GM19455 (cell line): ENCODE data around the gene MSI1.

Experiments
- ATAC-seq: cut with Tn5 transposase; IDR thresholded peaks from one replicate; pipeline ENCODE4 v1.9.1; 2021; ENCODE audit not compliant: unreplicated experiment

The MSI1 gene

GRCh38 chr12:120377611-120378010, 8.6 kb upstream of the MSI1 start:
- ATAC-seq = no peak

DNA sequence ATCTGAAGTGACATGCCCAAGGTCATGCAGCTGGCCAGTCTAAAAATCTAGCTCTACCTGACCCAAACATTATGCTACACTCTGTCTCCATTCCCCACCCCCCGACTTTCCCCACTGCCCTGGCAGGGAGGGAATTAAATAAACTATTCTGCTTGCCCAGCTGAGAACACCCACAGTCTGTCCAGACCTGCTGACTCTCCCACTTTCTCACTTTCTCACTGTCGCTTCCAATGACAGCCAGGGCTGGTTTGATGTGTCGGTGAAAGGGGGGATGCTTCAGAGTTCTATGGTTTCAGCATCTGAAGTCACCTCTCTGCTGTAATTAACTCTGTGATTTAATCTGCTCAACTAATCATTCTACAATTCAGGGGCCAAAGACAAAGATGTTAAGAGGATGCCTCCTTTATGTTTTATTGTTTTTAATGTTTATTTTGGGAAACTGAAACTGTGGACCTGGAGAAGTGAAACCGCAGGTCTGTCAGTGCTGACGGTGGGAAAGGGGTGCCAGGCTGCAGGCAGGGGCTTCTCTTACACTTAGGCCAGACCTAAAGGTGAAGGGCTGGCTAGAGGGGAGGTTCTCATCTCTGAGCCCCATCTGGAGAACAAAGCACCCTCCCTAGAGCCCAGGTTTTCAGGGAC, 8.1 kb upstream of the MSI1 start:
- ATAC-seq = no peak

DNA sequence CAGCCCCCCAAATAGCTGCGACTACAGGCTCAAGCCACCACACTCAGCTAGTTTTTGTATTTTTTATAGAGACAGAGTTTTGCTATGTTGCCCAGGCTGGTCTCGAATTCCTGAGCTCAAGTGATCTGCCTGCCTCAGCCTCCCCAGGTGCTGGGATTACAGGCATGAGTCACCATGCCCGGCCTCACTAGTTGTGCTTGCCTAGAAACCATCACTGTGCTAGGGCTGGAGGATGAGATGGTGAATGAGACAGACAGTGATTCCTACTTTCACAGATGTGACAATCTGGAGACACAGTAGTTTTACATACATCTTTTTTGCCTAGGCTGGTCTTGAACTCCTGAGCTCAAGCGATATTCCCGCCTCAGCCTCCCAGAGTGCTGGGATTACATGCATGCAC, 7.5 kb upstream of the MSI1 start:
- ATAC-seq = no peak

DNA sequence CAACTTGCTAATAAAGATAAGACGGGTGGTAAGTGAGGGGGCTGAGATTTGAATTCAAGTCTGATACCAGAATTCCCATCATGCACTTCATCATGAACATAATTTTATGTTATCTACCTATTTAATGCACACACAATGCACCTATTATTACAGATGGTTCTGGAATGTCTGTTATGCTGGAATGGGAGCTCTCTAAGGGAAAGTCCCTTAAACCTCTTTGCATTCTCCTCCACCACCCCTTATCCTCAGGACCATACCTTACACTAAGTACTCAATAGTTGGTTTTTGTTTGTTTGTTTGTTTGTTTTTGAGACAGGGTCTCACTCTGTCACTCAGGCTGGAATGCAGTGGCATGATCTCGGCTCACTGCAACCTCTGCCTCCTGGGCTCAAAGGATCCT, 7.0 kb upstream of the MSI1 start:
- ATAC-seq = no peak

- no peak for ATAC-seq
Observed at GRCh38 chr12:120373683-120374082, 4.7 kb upstream of the MSI1 start.

DNA sequence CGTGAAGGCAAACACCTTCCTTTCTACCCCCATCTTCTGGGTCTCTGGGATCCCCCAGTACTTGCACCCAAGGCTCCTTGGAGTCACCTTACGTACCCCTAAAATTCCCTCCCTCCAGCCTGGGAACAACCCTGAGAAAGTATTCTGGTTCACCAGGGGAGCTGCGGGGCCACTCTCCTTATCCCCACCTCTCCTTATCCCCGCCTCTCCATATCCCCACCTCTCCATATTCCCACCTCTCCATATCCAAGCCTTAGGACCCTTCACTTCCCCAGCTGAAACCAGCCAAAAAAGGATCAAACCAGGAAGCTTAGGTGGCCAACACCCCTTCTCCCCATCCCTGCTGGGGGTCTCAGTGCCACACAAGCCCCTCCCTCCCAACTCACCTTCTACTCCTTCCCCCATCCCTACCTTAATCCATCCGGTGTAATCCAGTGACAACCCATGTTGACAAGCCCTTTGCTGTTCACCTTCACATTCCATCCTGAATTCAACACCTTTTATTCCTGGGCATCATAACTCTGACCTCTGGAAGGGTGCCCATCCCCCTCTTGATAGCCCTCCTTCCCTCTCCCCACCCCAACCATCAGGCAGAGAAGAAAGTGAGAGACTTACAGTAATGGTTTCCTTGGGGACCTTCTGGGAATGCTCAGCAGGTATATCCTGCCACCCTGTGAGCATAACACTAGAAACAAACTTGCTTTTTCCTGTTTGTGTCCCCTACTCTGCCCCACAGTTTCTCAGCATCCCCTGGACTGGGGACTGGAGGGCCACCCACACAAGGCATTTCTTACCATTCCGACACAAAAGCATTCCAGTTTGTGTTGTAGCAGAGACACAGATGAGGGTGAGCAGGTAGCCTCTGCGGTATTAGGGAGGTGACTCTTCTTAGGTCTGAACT, 1.6 kb upstream of the MSI1 start:
- ATAC-seq = no peak

- no peak for ATAC-seq
Observed at GRCh38 chr12:120369603-120370342, 809 bp upstream of the MSI1 start.

DNA sequence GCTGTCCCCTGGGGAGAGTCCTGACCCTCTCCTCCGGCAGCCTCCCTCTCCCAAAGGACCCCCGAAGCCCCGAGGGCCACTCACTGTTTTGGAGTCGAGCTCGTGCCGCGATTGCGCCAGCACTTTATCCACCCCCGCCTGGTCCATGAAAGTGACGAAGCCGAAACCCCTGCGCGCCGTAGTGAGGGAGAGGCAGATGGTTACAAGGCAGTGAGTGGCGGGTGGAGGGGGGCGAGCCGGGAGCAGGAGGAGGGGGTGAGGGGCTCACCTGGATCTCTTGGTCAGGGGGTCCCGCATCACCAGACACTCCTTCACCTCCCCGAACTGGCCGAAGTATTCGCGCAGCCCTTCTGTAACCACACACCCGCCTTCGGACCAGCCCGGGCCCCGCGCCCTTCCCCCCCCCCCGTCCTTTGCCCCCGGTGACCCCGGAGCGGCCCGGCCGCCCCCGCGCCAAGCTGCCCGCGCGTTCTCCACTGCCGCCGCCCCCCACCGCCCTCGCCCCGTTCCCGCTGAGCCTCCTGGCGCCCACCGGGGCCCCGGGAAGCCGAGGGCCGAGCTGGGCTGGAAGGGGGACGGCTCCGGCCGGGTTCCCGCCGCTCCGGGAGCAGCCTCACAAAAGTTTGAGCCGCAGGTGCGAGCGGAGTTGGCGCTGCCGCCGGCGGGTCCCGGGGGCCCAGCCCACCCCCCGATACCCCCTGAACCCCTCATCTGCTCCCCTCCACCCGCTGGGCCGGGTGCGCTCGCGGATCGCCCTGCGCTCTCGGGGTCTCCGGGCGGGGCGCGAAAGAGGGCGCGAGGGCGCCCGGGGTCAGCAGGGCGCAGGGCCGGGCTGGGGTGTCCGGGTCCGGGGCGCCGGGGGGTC, 808 bp downstream of the MSI1 start:
- no peak for ATAC-seq

GRCh38 chr12:120367233-120367923, 1.6 kb downstream of the MSI1 start:
- ATAC-seq = no peak

- no peak for ATAC-seq
Observed at GRCh38 chr12:120366845-120367232, 2.1 kb downstream of the MSI1 start.

DNA sequence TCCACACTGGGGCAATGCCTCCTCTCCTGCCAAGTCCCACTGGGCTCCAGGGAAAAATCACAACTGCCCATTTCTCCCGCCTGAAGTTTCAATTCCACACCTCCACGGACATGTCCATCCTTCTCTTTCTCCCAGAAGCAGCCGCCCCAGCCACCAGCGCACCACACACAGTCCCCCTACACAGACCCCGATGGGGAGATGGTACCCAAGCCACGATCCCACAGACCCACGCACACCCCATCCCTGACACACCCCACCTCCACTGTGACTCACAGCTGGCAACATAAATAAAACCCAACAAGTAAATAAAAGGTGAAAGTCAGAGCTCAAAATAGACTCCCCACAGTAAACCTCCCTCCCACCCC, 2.6 kb downstream of the MSI1 start:
- ATAC-seq = no peak

- no peak for ATAC-seq
Observed at GRCh38 chr12:120365675-120366340, 3.2 kb downstream of the MSI1 start.

DNA sequence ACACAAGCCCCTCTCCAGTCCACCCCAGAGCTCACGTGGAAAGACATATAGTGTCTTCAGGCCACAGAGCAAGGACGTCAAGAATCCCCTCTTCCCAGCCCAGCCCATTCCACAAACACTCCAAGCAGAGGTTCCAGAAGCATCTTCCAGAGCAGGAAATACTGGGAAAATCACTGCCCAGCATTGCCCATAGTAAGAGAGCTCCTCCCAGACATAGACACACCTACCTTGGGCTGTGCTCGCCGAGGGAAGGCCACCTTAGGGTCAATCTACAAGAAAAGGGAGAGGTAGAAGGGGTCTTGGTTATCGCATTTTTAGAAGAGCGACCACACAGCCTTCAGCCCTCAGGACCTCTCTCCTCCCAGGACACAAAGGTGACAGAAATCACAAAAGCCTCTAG, 4.5 kb downstream of the MSI1 start:
- no peak for ATAC-seq

DNA sequence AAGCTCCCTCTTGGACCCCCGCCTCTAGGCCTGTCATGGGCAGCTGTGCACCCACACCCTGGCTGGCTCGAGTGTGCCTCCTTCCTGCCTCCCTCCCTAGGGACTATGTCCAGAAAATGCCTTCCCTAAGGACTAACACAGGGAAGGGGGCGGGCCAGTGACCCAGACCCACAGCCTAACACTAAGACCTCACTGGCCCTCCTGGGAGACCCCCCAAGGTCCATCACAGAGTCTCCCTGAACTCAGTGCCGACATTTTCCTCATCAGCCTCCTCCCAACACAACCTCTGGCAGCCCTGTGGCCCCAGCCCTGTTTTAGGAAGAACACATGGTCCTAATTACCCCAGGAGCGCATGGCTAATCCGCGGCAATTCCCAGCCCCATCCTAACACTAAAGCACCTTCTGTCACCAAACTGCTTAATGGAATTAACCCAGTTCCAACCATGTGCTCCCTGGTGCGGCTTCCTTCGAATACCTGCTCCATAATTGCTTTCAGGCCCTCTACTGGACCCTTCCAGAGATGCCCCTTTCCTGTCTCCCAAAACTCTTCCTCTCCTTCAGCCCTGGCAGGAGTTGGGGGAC, 5.6 kb downstream of the MSI1 start:
- ATAC-seq = no peak

DNA sequence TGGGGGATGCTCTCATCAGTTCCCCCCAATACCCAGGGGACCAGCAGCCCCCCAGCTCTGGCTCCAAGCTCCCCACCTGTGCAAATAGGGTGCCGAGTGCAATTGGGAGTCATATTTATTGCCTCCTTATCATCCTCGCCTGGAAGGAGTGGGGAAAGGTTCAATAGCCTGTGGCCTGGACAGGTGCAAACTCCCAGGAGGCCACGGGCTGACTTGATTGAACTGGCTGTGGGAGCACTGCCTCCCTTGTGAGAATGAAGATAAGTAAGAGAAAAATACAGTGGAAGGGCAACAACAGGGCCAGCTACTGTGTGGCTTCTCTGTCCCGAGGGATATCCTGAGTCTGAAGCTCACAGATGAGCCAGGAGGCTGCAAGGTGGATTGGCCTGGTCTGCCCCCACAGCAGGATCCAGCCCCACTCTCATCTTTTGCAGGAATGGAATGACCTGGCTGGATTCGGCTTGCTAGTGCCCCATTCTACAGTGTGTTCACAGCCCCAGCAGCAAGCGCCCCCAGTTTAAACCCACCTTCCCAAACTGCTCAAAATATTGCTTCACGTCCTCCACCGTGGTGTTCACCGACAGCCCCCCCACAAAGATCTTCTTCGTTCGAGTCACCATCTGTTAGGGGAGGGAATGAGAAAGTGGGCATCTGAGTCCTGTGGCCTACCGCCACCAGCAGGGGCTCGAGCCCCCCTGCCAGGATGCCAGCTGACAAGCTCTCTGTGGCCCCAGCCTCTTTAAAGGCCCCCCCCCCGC, 6.3 kb downstream of the MSI1 start:
- ATAC-seq = no peak

GRCh38 chr12:120361506-120362208, 7.3 kb downstream of the MSI1 start:
- no peak for ATAC-seq

GRCh38 chr12:120359128-120359527, 9.8 kb downstream of the MSI1 start:
- no peak for ATAC-seq

DNA sequence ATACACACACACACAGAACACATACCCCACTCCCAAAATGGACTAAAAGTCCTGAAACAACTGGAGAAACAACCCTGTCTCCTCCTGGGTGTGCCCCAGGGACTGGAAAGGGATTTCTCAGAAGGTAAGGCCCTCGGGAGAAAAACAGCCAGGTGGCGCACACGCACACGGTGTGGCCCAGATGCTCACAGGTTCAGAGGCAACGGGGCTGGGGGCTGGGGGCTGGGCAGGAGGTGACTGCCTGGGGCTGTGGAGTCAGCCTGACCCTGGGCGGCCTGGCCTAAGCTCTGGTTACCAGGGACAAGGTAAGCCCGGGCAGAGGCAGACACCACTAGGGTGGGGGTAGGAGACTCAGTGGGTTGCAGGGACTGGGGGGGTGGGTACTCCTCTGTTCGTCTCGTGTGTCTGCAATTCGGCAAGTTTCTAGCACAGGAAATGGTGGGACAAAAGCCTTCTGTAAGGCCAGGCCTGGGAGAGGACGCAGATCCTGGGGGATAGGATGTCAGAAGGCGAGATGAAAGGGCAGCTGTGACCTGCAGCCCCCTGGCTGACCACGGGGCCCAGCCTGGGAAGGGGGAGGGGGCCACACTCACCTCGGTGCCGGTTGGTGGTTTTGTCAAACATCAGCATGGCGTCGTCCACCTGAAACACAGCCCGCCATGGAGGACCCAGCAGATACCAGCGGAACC, 10.4 kb downstream of the MSI1 start:
- ATAC-seq = no peak
